SHP77 treated with DMSO at 0.1 percent for 48 hours (cell line): ENCODE measurements around the gene SOBP.
"Not testable (repeated sequence)": the region's sequence is repeated elsewhere in the genome, so short reads cannot be mapped to it uniquely, and the experiment has no call there.

Experiments used
- DNase-seq: peaks from one replicate; lab custom pipeline; 2025; lab: John Stamatoyannopoulos, UW

SOBP gene

DNA sequence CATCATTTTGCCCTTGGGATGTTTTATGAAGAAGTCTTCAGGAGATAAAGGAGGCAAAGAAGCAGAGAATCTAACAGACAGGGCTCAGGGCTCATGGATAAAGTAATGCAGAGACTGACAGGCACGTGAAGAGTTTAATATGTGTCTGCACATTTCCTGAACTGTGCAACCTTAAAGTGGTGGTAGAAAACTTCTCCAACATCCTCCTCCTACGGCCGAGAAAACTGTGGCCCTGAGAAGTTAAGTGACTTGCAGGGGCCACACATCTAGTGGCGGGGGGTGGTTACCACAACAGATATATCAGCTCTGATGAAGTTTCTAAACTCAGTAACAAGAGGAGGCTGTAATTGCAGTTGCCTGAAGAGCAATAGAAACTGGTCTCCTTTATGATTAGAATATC is 61.0 kb downstream of the SOBP start:
- no peak for DNase-seq

DNA sequence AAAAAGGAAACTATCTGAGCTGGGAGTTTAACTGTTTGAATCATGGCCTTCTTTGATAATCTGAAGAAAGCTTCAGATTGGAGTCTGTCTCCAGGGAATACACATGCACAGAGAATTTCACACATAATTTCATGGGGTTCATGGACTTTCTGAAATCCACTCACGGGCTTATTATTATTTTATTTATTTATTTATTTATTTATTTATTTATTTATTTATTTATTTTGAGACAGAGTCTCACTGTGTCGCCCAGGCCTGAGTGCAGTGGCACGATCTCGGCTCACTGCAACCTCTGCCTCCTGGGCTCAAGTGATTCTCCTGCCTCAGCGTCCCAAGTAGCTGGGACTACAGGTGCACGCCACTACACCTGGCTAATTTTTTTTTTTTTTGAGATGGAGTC is 63.2 kb downstream of the SOBP start:
- DNase-seq: not testable (repeated sequence)

DNA sequence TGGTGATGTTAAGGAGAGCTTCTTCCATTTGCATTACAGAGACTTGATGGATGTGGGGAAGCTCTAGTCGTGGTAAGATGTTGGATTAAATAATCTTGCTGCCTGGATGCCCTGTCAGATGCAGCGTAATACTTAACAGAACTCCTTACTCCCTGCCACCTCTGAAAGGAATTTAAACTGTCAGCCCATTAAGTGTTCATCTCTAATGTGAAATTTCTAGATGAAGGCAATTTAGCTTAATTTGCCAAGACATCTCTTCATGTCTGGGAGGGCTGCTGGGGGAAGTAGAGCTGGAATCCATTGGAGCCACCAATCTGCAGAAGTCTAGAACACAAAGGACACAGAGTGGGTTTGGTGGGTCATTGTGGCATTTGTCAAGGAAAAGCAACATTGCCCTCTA is 64.4 kb downstream of the SOBP start:
- DNase-seq: no peak

DNA sequence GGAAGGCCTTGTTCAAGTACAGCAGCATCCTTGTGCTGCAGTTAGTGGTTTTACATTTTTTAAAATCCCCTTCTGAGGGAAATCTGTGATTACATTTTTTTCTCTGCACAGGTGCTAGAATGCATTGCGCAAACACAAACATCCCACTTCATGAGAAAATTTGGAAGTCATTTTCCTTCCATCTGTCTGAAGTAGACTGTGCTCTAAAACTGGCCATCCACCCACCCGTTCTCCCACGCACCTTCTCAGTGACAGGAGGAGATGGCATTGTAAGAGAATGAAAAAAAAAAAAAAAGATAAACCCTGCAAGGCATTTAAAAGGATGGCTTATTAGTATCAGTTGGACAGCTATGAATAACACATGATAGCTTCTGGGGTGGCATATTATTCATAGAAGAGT is 65.0 kb downstream of the SOBP start:
- DNase-seq: no peak

DNA sequence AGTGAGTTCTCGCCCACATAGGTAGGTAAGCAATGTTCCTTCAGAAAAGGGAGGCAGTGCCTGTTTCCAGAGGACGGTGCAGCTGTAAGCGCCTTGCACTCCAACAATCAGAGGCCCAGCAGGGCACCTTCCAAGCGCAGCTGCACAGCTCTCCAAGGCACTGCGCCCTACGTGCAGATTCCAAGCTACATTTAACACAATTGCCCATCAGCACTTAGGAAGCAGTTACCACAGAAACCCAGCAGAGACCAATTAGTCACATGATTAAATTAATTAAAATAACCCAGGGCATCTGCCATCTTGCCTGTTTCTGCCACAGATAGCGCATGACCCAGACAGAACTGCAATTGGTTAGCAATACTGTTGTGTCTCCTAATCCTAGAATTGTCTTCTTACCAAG is 65.5 kb downstream of the SOBP start:
- no peak for DNase-seq

DNA sequence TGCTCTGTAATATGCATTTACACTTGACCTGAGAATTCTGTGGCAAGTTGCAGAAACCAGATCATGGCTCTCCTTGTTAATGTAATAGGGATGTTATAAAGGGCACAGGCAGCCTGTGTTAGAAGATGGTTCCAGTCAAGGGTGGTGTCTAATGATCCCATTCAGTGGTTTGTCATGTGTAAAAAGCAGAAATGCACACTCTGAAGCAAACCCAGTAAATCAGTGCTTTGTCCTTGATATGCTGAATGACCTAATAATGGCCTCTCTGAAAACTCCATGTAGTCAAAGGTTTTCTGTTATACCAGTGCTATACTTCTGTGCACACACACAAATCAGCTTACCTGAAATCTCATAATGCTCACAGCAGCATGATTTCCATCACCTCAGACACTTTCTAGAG is 66.2 kb downstream of the SOBP start:
- DNase-seq: no peak

DNA sequence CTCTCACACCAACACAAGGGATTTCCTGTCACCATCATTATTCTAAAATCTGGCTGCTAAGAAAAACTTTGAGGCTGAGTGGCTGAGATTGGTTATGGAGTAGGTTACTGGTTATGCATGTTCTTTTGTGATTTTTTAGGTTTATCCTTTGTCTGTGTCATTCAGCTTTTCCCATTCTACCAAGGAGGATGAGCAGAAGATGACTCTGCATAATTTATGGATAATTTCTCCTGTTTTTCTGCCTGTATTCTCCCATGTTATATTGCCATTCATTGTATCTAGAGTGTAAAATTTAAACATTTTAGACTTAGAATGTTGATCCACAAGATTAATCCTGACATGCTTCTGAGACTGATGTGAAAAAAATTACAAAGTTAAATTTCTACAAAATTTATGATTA is 67.8 kb downstream of the SOBP start:
- no peak for DNase-seq

DNA sequence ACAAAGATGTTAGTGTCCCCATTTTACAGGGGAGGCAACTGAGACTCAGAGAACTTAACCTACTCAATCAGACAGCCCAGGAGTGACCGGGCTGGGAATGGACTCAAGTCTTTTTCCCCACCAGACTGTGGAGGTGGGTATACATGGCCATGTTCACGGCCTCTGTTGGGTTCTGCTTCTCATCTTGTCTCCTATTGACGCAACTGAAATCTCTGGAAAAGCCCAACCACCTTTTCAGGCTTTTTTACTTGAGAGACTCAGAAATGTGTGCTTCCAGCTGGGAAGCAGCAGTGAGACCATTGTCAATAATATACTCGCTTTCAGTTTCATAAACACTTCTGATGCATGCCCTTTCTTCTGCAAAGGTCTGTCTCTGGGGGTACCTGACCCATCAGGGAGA is 70.7 kb downstream of the SOBP start:
- no peak for DNase-seq

DNA sequence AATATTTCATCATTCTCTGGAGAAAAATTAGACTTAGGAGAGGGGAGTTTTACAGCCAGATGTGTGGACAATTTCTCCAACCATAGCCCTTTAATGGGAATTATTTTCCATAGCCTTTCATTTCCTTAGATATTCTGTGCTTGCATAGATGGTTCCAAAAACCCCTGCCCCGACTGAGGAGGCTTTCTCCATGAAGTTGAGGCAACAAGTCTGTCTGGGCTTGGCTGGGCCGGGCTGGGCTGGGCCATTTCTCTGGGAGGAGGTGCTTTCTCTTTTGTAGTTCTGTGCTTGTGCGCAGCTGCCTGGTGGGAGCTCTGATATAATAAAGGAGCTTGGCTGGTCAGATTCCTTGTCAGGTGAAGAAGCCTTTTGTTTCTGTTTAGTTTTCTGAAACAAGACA is 71.4 kb downstream of the SOBP start:
- DNase-seq: no peak

DNA sequence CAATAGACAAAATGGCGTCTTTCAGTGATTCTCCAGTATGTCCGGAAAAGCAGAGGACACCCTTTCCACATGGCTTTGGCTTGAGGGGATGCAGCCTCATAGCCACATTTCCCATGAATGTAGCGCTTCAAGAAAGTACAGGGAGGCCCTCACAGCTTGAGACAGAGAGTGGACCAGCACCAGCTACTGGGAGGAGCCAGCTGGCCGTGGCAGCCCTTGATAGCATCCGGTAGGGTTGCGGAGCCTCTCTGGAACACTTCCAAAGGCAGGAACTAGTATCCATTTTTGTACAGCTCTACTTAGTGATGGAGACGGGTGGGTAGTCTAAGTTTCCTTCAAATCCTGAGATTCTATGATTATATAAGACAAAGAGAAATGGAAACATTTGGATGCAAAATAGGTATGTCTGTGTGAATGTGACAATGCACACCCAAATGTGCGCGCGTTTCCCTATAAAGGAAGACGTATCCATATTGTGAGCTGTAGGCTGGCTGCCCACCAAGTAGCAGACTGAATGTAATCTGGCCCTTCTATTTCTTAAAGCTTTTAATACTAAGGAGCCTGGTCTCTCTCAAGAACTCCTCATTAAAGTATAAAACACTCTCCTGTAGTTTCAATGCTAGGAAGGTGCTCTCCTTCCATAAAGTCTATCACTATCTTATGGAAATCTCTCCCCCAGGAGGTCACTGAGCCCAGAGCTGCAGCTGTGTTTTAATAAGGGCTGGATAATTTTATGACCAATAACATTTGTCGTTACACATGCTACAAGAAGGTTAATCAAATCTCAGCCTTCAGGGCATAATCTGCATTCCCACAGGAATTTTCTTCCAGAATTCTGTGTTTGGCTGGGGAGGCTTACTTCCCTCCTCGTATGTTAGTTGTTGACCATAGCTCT is 74.0 kb downstream of the SOBP start:
- no peak for DNase-seq

DNA sequence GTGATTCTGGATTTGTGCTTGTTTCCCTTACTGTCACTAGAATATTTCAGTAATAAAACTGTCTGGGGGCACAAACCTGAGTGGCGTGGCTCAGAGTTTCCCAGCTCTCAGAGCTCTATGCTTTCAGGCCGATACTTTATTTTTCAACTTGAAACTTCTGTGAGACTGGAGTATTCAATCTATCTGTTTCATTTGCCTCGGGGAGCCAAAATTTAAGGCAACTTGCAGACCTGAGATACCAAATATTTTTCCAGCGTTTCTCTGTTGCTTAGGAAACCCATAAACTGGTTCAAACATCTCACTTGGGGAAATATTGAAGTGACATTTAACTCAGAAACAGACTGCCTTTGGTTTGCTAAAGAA is 74.7 kb downstream of the SOBP start:
- DNase-seq: no peak

DNA sequence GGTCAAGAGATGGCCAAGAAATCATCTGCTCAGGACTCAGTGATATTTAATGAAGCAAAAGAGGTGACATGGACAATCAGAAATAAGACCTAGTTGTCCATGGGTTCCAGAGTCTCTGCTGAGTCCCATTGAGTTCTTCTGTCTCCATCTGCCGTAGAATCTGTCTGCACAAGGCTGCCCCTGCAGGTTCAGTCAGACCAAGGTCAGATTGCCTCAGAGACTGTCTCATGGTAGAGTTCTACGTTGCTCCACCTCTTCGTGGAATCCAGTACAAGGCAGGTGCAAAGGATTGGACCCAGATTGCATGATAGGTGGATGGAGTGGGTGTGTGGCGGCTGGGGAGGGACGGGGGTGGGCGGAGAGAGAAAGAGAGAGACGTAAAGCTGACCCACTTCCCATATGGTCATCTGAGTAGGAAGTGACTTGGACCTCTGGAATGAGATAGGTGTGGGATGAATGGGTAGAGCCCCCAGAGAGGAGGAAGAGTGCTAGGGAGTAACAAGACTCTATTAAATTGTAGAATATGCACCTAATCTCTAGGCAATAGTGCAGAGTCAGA is 75.3 kb downstream of the SOBP start:
- DNase-seq: no peak

DNA sequence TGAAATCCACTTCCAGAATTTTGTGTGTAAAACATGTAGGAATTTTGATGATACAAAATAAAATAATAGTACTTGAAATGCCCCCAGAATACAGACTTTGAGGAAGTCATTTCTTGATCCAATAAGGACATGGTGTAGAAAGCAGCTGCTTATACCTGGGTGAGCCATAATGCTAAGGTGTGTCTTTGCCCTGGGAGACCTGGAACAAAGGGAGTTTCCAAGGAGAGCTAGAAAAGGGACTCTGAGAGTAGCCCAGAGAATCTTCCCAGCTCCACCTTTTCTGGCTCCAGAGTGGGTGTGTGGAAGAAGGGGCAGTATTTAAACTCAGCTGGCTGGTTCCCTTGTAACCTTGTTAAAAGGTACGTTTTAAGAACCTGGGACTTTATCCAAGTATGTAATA is 77.7 kb downstream of the SOBP start:
- DNase-seq: no peak

DNA sequence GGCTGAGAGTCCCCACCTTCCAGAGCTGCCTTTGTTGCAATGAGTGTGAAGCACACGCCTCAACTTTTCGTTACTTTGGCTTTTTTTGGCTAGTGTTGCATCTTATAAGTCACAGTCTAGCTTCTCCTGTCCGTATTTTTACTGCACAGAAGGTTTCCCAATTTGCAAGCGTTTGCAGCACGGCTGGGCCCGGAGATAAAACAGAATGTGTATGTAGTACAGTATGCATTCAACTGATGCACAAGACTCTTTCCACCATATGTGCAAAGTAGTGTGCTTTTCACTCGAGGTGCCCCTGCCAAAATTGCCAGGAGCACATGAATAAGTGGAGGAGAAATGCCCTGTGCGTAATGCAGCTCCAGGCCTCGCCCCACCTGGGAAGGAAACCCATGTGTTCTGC is 79.6 kb downstream of the SOBP start:
- no peak for DNase-seq

DNA sequence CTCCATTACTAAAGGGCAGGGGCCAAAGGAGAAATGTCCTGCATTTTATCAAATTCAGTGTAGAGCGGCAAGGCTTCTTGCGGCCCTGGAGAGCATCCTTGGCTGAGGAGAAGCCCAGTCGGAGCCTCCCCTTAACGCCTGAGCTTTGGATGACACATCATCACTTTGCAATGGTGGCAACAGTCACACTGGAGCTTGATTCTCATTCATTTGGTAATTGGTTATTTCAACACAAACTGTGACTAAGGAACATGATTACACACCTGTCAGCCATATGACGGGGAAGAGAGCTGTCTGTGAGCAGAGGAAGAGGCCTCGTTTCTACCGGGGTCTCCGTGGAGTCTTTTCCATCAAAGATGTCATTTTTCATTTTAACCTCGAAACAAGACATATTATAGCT is 81.4 kb downstream of the SOBP start:
- DNase-seq: no peak

DNA sequence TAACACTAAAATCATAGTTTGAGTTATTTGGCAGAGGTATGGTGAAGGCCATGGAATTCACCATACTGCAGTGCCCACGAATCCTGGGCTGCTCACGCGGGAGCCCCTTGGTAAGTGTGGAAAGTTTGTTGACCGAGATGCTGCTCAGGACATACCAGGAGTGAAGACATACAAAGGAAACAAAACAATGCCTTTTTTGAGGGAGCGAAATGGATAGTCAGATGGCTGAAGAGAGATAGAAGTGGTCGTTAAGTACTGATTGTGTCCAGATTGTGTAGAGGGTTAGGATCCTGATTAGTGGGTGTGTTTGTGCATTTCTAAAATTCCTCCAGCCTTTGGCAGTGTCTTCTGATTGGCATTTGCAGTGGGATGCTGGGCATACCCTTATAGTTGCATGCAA is 83.0 kb downstream of the SOBP start:
- no peak for DNase-seq

DNA sequence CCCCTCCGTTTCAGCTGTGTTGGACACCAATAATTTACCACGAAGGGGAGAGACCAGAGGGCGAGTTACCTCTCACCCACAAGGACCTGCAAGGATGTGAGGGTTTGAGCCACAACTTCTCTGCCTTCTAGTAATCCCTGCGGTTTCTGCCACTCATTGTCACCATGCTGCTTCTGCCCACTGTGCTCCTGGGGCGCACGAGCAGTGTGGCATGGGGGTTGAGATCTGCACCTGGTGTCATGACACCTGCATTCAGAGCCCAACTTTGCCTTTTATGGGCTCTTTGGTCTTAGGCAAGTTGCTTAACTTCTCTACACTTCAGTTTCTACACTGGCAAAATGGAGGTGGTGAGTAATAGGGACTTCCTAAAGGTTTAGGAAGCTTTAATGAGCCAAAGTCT is 84.9 kb downstream of the SOBP start:
- DNase-seq: no peak

DNA sequence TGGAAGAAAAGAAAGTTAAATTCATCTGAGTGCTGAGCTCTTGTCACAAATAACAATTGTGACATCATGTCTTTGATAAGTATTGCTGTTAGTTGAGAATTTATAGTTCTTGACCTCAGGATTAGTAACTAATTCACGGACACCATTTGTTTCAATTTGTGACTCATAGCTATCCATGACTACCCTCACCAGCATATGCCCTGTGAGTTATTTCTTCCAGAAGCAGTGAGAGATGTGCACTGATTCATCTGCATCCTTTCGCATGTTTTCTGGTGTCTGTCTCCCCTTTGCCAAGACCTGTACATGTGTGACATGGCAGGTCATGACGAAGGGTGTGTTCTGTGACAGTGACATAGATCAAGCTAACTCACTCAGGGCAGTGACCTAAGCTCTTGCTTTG is 86.9 kb downstream of the SOBP start:
- DNase-seq: no peak

DNA sequence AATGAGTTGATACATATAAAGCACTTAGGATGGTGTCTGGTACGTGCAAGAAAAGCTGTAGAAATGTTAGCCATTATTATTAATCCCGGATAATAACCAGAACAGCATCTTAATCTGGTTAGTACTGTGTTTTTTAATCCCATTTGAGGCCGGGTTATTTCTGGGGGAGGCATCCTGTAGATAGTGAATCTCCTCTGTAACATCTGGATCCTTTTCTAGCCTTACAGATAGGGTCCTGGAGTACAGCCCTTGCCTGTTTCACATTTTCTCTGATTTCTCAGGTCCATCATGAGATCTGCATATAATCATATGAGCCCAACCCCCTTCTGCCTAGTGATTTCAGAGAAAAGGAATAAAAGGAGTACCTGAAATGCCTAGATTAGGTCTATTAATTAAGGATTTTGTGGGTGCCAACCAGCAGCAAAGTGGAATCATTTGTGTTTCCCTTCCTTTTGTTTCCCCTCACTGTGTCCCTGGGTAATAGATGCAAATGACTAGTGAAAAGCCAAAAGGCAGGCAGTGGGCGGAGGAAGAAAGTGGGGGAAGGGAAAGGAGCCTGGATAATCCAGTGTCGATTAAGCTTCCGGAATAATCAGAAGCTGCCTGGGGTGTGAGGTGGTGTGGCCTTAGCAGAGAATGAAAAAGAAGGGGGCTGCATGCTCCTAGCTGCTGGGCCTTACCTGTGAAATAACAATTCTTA is 88.9 kb downstream of the SOBP start:
- DNase-seq: no peak

DNA sequence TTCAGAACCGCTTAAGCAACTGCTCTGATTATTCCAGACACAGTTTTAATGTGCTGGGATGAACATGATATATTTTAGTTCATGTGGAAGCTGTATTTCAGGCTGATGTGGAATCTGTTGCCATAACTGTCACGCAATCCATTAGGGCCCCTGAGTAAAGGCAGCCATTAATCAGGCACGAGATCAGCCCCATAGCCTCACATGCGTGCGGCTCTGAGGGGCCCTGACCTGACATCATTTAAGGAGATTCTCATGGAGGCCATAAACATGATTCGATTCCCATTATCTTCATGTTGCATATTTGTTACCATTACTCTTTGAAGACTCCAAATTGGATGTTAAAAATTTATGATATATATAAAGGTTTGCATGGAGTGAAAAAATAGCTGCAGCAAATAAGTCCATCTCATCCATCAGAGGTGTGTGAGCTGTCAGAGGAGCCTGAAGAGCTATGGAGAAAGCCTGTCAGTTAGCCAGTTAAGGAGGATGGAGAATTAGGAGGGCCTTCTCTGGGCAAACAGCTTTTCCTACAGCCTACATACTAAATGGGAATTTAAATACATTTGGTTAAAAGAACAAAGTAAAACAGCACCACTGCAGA is 89.6 kb downstream of the SOBP start:
- DNase-seq: no peak

DNA sequence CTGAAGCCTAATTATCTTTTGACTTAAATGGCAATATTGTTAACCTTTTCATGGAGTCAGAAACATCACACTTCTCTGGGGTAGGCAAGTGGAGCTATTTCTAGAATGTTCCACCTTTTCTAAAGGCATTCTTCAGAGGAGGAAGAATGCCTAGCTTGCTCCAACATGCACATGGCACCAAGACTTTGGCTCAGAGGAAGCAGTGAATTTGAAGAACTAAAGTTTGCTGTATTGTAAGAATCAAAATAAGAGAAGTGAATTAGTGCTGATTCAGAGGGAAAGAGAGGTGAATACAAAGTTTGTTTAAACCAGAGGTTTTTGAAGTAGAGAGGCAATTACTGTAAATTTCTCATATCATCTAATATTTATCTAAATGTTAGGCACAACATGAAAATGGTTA is 92.2 kb downstream of the SOBP start:
- DNase-seq: no peak

DNA sequence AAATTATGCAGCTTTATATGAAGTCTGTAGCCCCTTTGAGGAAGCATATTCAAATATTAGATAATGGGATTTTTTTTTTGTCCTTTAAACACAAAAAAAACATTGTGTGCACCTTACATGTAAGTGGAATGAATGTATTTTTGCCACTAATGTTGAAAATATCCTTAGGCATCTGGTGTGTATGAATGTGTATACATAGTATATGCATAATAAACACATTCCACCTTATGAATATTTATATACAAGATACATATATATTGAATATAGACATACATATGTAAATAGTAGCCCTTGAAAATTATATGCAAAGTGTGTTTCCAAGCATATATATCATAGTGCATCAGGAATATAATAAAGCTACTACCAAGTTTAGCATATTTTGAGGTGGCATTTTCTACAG is 94.8 kb downstream of the SOBP start:
- DNase-seq: no peak

DNA sequence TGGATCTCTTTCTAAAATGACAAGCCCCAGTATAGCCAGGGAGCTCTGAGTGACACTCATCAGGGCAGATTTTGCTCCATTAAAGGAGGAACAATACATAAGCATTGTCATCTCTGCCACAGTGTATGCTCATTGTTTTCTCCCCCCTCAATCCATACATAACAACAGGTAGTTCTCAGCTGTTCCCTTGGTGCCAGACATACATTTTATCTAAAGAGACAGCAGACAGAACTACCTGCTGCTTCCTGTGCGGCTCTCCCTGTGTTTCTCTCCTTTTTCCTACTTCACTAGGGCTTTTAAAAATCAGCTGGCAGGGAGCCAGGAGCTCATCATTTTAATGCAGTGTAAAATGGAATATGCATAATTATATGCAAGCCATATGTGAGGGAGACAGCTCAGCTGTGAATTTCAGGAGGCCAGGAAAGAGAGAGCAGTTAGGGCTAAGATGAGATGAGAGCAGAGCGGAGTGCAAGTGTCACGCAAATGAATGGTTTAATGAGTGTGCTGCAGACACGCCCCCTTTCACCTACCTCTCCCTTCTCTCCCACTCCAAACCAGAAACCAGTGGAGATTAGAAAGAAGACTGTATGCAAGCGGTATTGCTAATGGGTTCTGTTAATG is 96.0 kb downstream of the SOBP start:
- DNase-seq: no peak
